Astrocyte of the cerebellum (primary cell): ENCODE data around the gene PRKAB1.
A peak's percentile ranks its signal among the peaks of the same experiment; 100 is the strongest.
"Not testable (repeated sequence)": the region's sequence is repeated elsewhere in the genome, so short reads cannot be mapped to it uniquely, and the experiment has no call there.

Experiments
- DNase-seq: peaks from one replicate; pipeline ENCODE4 v3.0.0-alpha.2; 2011; ENCODE audit warnings: low read depth
- H3K4me3 ChIP-seq: 2 replicates; pipeline ENCODE4 v1.5.1; 2011; ENCODE audit warnings: mild to moderate bottlenecking, low read depth, low read length, moderate library complexity
- CTCF ChIP-seq: IDR thresholded peaks from 2 replicates; pipeline ENCODE4 v1.5.1; 2012; ENCODE audit warnings: low read length, low read depth, moderate library complexity, mild to moderate bottlenecking; ENCODE audit errors: missing control alignments
- in situ Hi-C: cut with HindIII; loops from 2 replicates; pipeline ENCODE4 v1.10.0; 2017; ENCODE audit warnings: low sequenced_read_pairs

Gene PRKAB1

GRCh38 chr12:119667577-119668323 lies at the start of gene PRKAB1:
Gene PRKAB1, plus strand, starts transcription at chr12:119668133. Its CDS starts 112 bp downstream, at chr12:119668245.
- H3K4me3 ChIP-seq: peak within 1 kb of the TSS; percentile 94
- DNase-seq: peak; percentile 93
- in situ Hi-C loops: no loop called here
- TF ChIP-seq CTCF: peak; percentile 94

- DNase-seq, in situ Hi-C loops, H3K4me3 ChIP-seq: not testable (repeated sequence)
Measured at GRCh38 chr12:119618328-119618896, 49.5 kb upstream of the PRKAB1 start.

- in situ Hi-C loops: no loop called here
- no peak for DNase-seq
- TF ChIP-seq CTCF: no peak
- H3K4me3 ChIP-seq: no peak overlapping the region
Measured at GRCh38 chr12:119620490-119620889, 47.4 kb upstream of the PRKAB1 start.

GRCh38 chr12:119621878-119622277 lies 46.1 kb upstream of the PRKAB1 start:
- no peak overlapping the region for H3K4me3 ChIP-seq
- TF ChIP-seq CTCF: no peak
- in situ Hi-C loops: no loop called here
- no peak for DNase-seq

- DNase-seq: no peak
- in situ Hi-C loops: no loop called here
- H3K4me3 ChIP-seq: no peak overlapping the region
- no peak for TF ChIP-seq CTCF
Measured at GRCh38 chr12:119624966-119625365, 43.0 kb upstream of the PRKAB1 start.

- in situ Hi-C loops: no loop called here
- H3K4me3 ChIP-seq: no peak overlapping the region
- DNase-seq: no peak
- TF ChIP-seq CTCF: no peak
Measured at GRCh38 chr12:119627019-119627643, 40.8 kb upstream of the PRKAB1 start.

- in situ Hi-C loops: no loop called here
- DNase-seq: no peak
- no peak overlapping the region for H3K4me3 ChIP-seq
- TF ChIP-seq CTCF: no peak
Measured at GRCh38 chr12:119627686-119628085, 40.2 kb upstream of the PRKAB1 start.
